ENCODE results near the gene IQGAP1. TPM values are rescaled to one million over a fixed set of nuclear protein-coding genes. Genes with fewer than 3 reads are reported as not detected.
A peak's percentile ranks its signal among the peaks of the same experiment; 100 is the strongest.
"Not testable (repeated sequence)": the region's sequence is repeated elsewhere in the genome, so short reads cannot be mapped to it uniquely, and the experiment has no call there.

IQGAP1 gene
- total RNA-seq, 1 donor from 2014 or later = 260 TPM

DNA sequence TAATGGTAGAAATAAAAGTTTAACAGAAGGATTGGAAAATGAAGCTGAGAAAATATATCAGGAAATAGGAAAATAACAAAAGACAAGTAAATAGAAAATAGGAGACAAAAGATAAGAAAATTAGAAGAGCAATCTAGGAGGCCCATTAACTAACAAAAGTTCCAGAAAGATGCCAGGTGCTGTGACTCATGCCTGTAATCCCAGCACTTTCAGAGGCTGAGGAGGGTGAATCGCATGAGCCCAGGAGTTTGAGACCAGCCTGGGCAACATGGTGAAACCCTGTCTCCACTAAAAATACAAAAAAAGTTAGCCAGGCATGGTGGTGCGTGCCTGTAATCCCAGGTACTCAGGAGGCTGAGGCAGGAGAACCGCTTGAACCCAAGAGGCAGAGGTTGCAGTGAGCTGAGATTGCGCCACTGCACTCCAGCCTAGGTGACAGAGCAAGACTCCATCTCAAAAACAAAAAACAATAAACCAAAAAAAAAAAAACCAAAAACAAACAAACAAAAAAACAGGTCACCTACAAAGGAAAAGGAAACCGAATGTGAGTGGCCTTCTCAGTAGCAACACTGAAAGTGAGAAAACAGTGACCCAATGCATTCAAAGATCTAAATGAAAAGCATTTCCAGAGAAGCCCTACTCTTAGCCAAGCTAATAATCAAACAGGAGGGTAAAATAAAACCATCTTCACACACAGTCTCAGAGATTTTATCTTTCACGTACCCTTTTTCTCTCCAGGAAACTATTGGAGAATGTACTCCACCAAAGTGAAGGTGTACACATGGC lies 136.2 kb downstream of the IQGAP1 start:
- DNase-seq (ENCODE audit: low spot score) = not testable (repeated sequence)

DNA sequence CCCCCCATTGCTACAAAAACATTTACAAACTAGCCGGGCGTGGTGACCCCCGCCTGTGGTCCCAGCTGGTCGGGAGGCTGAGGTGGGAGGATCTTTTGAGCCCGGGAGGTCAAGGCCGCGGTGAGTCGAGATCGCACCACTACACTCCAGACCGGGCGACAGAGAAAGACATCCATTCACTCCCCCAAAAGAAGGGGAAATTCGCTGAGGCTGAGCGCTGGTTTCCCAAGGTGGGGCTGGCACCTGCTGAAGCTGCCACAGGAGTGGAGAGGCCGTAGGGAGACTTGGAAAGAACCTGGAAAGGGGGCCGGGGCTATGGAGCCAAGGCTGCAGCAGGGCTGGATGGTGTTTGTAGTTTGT lies 140.9 kb downstream of the IQGAP1 start:
- DNase-seq (ENCODE audit: low spot score) = no peak

DNA sequence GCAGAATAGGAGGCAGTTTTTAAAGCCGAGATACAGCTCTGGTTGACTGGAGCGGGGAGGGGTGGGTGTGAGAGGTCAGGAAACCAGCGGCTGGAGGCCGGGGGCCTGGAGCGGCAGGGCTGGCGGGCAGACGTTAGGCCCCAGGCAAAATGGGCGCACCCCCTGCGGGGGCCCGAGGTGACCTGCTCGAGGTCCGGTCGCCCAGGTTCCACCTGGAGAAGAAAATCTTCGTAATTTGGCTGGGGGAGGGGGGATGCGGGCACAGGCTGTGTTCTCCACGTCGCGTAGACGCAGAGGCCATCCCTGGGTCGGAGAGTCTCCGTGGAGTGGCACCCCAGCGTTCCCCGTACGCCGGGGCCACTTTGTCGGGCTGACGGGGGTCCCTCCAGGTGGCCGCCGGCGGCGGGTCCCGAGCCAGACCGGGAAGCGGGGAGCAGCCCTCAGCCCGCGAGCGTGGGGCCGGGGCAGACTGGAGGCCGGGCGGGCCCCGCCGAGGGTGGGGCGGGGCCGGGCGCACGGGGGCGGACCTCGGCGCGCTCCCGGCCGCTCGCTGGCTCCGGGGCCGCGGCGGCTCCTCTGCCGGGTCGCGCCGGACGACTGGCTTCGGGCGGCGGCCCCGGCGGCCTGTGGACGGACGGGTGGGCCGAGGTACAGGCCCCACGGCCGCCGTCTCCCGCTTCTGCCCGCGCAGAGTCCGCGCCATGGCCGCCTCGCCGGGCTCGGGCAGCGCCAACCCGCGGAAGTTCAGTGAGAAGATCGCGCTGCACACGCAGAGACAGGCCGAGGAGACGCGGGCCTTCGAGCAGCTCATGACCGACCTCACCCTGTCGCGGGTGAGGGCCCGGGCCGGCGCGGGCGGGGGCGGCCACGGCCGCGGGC lies 141.6 kb downstream of the IQGAP1 start, which contains the start of gene CRTC3:
CRTC3 (plus strand) TSS at position 553 of the 879 bp plus-strand sequence; CDS start at position 702, 149 bp downstream.
- DNase-seq (ENCODE audit: low spot score) = peak; percentile 56

DNA sequence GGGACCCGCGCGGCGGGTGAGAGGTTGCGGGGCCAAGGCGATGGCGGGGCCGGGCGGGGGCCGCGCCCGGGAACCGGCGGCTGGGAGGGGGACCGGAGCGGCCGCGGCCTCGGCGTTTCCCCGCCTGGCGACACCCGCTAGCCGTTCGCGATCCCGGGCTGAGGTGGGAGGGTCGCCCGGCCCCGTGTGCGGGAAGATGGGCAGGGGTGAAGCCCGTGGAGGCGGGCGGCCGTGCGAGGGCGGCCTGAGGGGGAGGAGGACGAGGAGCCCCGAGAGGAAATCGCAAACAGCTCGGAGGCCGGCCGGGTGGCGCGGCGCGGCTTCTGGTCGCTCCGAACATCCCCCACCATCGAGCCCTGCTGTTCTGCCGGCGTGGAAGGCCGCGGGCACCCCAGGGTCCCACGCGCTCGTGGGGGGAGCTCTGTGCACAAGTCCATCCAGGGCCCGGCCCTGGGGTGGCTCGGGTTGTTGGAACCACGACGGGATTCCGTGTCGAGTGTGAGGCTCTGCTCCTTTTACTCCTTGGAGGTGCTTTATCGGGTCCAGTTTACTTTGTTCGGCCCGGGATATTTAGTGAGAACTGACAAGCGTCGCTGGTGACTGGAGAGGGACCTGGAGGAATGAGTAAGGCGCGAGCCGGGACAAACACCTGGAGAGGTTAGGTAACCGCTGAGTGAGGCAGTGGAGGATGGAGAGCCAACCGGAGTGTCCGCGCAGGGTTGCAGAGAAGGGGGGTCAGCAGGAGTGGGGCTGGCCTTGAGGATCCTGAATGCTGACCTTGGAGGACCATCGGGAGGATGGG lies 142.4 kb downstream of the IQGAP1 start:
- peak; percentile 58 for DNase-seq (ENCODE audit: low spot score)

DNA sequence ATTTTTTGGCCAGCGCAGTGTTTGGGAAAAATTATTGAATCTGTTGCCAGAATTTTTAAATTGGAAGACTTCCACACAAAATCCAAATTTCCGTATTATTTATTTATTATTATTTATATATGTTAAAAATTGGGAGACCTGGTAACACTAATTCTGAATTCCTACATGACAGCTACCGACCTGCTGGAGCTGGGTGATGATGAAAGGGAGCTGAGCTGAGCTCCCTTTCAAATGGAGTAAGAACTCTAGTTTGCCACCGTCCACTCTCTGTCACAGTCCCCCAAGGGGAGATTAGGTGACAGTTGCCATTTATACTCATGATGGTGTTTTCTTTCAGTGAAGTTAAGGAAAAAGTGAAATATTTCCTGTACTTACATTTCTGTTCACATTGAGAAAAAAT lies 143.1 kb downstream of the IQGAP1 start:
- no peak for DNase-seq (ENCODE audit: low spot score)

DNA sequence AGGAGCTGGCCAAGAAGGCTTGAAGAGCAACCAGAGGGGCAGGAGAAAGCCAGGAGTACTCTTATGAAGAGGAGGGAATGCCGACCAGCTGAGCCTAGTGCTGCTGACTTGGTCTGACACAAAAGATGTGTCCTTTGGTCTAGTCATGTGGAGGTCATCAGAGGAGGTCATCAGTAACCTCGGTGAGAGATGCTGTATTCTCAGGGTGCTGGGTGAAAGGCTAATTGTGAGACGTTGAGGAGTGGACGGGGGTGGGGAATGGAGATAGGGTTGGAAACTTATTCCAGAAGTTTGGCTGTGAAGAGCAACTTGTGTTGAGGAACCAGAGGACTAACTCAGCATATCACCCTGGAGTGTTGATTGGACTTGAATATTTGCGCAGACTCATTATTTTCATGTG lies 147.2 kb downstream of the IQGAP1 start:
- DNase-seq (ENCODE audit: low spot score) = no peak

DNA sequence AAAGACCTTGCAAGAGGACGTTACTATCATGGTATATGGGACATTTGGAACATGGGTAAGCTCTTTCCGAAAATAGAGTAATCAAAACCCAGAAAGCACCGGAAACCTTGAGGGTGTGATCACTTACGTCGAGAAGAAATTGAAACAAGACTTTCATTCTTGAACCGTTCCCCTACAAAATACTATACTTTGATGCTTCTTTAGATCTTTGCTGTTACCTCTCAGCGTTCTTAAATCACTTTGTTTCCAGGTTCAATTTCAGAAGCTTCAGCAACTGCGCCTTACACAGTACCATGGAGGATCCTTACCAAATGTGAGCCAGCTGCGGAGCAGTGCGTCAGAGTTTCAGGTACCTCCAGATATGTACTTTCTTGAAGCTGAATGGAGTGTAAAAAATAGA lies 151.7 kb downstream of the IQGAP1 start:
- DNase-seq (ENCODE audit: low spot score) = no peak

DNA sequence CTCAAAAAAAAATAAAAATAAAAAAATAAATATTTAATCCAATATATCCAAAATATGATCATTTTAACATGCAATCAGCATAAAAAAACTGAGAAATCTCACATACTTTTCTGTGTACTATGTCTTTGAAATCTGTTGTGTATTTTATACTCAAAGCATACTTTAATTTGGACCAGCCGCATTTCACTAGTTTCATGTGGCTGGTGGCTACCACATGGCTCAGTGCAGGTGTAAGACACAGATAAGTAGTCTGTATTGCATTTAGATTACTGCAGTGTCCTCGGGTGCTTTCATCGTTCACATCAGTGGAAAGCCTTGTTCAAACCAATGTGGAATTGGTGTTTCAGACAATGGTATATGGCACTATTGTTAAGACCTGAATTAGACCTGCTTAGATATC lies 152.7 kb downstream of the IQGAP1 start:
- DNase-seq (ENCODE audit: low spot score) = no peak

DNA sequence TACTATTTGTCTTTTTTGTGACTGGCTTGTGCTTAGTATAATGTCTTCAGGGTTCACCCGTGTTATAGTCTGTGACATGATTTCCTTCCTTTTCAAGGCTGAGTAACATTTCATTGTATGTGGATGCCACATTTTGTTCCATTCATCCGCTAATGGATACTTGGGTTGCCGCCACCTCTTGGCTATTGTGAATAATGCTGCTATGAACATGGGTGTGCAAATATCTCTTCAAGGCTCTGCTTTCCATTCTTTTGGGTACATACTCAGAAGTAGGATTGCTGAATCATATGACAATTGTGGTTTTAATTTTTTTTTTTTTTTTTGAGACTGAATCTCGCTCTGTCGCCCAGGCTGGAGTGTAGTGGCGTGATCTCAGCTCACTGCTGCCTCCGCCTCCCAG lies 157.1 kb downstream of the IQGAP1 start:
- DNase-seq (ENCODE audit: low spot score) = no peak

DNA sequence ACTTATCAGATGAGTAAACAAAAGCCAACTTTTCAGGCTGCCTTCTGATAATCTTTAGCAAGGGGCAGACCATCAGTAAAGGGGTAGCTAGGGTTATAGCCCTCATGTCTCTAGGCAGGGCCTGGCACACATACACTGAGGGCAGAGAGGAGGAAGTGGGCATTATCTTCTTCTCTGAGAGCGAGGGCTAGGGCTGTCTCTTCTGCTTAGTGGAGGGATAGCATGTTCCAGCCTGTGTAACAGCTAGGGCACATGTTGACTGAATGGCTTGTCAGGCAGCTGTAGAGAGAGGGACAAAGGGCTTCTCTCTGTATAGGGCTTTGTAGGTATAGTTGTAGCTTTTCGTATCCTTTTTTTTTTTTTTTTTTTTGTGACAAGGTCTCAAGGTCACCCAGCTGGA lies 159.5 kb downstream of the IQGAP1 start:
- DNase-seq (ENCODE audit: low spot score) = no peak

DNA sequence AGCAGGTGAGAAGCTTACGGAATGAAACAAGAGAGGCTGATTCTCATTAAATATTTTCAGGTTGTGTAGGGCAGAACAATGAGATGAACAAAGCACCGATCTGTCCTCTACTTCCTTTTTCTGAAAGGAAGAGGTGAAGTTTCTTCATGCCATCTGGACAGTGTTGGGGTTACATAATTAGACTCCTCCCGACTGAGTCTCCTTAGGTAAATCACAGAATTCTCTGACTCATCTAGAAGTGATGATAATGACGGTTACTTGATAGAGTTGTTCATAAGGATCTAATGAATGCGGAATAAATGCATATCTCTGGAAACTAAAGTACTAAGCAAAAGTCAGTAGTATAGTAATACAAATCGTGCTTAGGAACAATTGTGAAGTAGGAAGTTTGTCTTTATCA lies 162.9 kb downstream of the IQGAP1 start:
- no peak for DNase-seq (ENCODE audit: low spot score)

Other genes with a start within 250 kb of the IQGAP1 start
- 183 TPM for gene SEMA4B, start 186.9 kb upstream of the IQGAP1 start, total RNA-seq
- 104 TPM for gene CIB1, start 154.3 kb upstream of the IQGAP1 start, total RNA-seq
- 16.9 TPM for gene GDPGP1, start 154.0 kb upstream of the IQGAP1 start, total RNA-seq
- gene TTLL13, start 138.7 kb upstream of the IQGAP1 start, total RNA-seq = 0.36 TPM
- gene NGRN, start 122.6 kb upstream of the IQGAP1 start, total RNA-seq = 98.5 TPM
- gene ZNF774, start 36.0 kb upstream of the IQGAP1 start, total RNA-seq = 8.9 TPM
- 55.7 TPM for gene CRTC3, start 141.7 kb downstream of the IQGAP1 start, total RNA-seq